Measurements from ENCODE around the gene ERBB3.

DNA sequence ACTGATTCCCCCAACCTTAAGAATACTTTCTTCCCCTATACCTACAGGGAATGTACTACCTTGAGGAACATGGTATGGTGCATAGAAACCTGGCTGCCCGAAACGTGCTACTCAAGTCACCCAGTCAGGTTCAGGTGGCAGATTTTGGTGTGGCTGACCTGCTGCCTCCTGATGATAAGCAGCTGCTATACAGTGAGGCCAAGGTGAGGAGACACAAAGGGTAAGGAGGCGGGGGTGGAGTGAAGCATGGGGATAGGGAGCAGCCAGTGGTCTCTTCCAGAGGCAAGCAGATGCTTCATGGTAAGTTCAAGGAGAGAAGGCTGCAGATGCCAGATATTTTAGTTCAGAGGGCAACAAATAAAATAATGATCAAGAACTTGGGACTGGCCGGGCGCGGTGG is 17.8 kb downstream of the ERBB3 start:
- TF ChIP-seq, protein P1, sequence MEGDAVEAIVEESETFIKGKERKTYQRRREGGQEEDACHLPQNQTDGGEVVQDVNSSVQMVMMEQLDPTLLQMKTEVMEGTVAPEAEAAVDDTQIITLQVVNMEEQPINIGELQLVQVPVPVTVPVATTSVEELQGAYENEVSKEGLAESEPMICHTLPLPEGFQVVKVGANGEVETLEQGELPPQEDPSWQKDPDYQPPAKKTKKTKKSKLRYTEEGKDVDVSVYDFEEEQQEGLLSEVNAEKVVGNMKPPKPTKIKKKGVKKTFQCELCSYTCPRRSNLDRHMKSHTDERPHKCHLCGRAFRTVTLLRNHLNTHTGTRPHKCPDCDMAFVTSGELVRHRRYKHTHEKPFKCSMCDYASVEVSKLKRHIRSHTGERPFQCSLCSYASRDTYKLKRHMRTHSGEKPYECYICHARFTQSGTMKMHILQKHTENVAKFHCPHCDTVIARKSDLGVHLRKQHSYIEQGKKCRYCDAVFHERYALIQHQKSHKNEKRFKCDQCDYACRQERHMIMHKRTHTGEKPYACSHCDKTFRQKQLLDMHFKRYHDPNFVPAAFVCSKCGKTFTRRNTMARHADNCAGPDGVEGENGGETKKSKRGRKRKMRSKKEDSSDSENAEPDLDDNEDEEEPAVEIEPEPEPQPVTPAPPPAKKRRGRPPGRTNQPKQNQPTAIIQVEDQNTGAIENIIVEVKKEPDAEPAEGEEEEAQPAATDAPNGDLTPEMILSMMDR (IDR thresholded peaks at IDR 0.05; ENCODE audit: insufficient read depth, low read depth, low read length) = no peak
- TF ChIP-seq EZH2 (IDR thresholded peaks at IDR 0.05; ENCODE audit: insufficient read depth, low read length) = no peak
